Measurements from ENCODE around the gene EHMT1. TPM values are rescaled to one million over a fixed set of nuclear protein-coding genes. Genes with fewer than 3 reads are reported as not detected.

EHMT1 gene
- total and polyA plus RNA-seq, 2 experiments from 2014 or later, result 162 to 177 TPM

- TF ChIP-seq ZNF462 (CRISPR knock-in tag; IDR thresholded peaks at IDR 0.05), result no peak
- no peak for TF ChIP-seq JUNB (IDR thresholded peaks at IDR 0.05; ENCODE audit: unreplicated experiment)
These were observed 11.3 kb downstream of the EHMT1 start (continued) for GRCh38 chr9:137630126-137630525.

GRCh38 chr9:137630679-137631078, 11.9 kb downstream of the EHMT1 start:
- H3K4me2 ChIP-seq, result no peak overlapping the region
- H2AFZ ChIP-seq, result no peak overlapping the region
- Mint-ChIP-seq H3K9me3 (no peaks in the 10 kb centered on the region), H3K27ac (no peak overlapping the region), H3K27me3 (ENCODE audit: insufficient read depth, low read depth, poor library complexity) (peaks cover 5% of the 10 kb centered on the region), H3K36me3 (ENCODE audit: low read depth) (peaks cover 3% of the 10 kb centered on the region; the same call in 2 of the 3 replicates), H3K4me1 (peaks cover 45% of the 10 kb centered on the region), H3K4me3 (no peak overlapping the region)
- peaks cover 28% of the 10 kb centered on the region for H3K4me1 ChIP-seq (ENCODE audit: insufficient read depth)
- no peaks in the 10 kb centered on the region for H3K36me3 ChIP-seq (ENCODE audit: insufficient read depth)
- no peaks in the 10 kb centered on the region for H3K9me2 ChIP-seq (ENCODE audit: insufficient read depth)
- H4K20me1 ChIP-seq (replicated peaks; ENCODE audit: insufficient read depth), result peaks cover 48% of the 10 kb centered on the region
- no peak overlapping the region for H3K27ac ChIP-seq (ENCODE audit: low read depth)
- H3K27me3 ChIP-seq (ENCODE audit: insufficient read depth), result no peaks in the 10 kb centered on the region
- H3F3A ChIP-seq (replicated peaks; ENCODE audit: low read depth), result no peaks in the 10 kb centered on the region
- peaks cover 100% of the 10 kb centered on the region for H3K79me2 ChIP-seq (replicated peaks; ENCODE audit: insufficient read depth)
- ATAC-seq (no peak), DNase-seq (ENCODE audit: low spot score) (no peak)
- no peak overlapping the region for H3K4me3 ChIP-seq
- no peak for TF ChIP-seq CTCF (conservative IDR thresholded peaks at IDR 0.05; ENCODE audit: low read depth in 2 of 2)
- TF ChIP-seq NANOG (IDR thresholded peaks at IDR 0.05; ENCODE audit: borderline replicate concordance), result no peak
- no peak for TF ChIP-seq EZH2phosphoT487 (IDR thresholded peaks at IDR 0.05; ENCODE audit: unreplicated experiment)
- TF ChIP-seq CREB1 (CRISPR knock-in tag; IDR thresholded peaks at IDR 0.05; ENCODE audit: low read depth), result no peak
- no peak for TF ChIP-seq ZNF462 (CRISPR knock-in tag; IDR thresholded peaks at IDR 0.05)
- no peak for TF ChIP-seq STAT1 (IDR thresholded peaks at IDR 0.05; ENCODE audit: unreplicated experiment)
- no peak for TF ChIP-seq ZNF114 (CRISPR knock-in tag; IDR thresholded peaks at IDR 0.05)
